ENCODE measurements around the gene MAGI2.

DNA sequence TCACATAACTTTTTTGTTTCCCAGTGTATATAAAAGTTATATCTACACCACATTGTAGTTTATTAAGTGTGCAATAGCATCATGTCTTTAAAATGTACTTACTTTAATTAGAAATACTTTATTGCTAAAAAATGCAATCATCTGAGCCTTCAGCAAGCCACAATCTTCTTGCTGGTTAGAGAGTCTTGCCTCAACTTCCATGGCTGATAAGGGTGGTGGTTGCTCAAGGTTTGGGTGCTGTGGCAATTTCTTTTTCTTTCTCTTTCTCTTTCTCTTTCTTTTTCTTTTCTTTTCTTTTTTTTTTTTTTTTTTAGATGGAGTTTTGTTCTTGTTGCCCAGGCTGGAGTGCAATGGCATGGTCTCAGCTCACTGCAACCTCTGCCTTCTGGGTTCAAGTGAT lies 360.0 kb downstream of the MAGI2 start:
- TF ChIP-seq, protein P1, sequence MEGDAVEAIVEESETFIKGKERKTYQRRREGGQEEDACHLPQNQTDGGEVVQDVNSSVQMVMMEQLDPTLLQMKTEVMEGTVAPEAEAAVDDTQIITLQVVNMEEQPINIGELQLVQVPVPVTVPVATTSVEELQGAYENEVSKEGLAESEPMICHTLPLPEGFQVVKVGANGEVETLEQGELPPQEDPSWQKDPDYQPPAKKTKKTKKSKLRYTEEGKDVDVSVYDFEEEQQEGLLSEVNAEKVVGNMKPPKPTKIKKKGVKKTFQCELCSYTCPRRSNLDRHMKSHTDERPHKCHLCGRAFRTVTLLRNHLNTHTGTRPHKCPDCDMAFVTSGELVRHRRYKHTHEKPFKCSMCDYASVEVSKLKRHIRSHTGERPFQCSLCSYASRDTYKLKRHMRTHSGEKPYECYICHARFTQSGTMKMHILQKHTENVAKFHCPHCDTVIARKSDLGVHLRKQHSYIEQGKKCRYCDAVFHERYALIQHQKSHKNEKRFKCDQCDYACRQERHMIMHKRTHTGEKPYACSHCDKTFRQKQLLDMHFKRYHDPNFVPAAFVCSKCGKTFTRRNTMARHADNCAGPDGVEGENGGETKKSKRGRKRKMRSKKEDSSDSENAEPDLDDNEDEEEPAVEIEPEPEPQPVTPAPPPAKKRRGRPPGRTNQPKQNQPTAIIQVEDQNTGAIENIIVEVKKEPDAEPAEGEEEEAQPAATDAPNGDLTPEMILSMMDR (conservative IDR thresholded peaks at IDR 0.05; ENCODE audit: low read length): no peak
- no peak for TF ChIP-seq EZH2phosphoT487 (IDR thresholded peaks at IDR 0.05; ENCODE audit: borderline replicate concordance)

Data from Loucy (cell line).